ENCODE data around the gene EHBP1.

EHBP1 gene

DNA sequence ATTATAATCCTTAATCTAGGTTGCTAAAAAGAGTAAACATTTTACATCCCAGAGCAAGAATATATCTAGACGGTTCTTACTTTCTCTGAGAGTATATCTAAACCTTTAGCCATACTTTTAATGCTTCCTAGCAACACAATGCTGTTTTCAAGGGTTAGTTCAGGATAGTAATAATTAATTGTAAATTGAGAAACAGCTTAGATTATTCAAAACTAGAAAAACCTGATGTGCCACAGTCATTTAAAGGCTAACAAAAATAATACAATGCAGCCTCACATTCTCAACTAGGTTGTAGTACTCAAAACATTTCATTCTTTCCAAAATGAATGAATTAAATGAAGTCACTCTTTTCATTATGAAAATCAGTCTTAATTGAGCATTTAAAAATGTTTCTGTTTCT is 241.9 kb downstream of the EHBP1 start:
- Histone ChIP-seq H3K4me1 (ENCODE audit: control insufficient read depth, insufficient read depth, low read length) (no peaks in the 10 kb centered on the region), H3K36me3 (ENCODE audit: control insufficient read depth in 2 of 2, insufficient read depth in 1 of 2, low read length in 2 of 2) (no peaks in the 10 kb centered on the region; a peak in 1 of 3 replicates), H3K9me3 (ENCODE audit: control insufficient read depth, insufficient read depth, low read depth, low read length) (no peaks in the 10 kb centered on the region), H3K27ac (ENCODE audit: extremely low read depth, low read depth, low read length) (no peak overlapping the region), H3K4me3 (ENCODE audit: low read depth, low read length) (no peak overlapping the region)
- ChIA-PET CTCF (interaction anchor here (0.6 kb wide), 1 partner anchor 489 kb away, joined by 3 read pairs; no protein-coding TSS in a partner anchor), POLR2A (no interaction called here)
- no peak for TF ChIP-seq ZNF747 (tag by site-specific recombination; IDR thresholded peaks at IDR 0.05)
- no peak for TF ChIP-seq REPIN1 (tag by site-specific recombination; IDR thresholded peaks at IDR 0.05; ENCODE audit: low read depth)
- TF ChIP-seq ZBTB8A (tag by site-specific recombination; IDR thresholded peaks at IDR 0.05): no peak
- TF ChIP-seq GLI4 (tag by site-specific recombination; IDR thresholded peaks at IDR 0.05): no peak
- TF ChIP-seq PRDM1 (tag by site-specific recombination; IDR thresholded peaks at IDR 0.05): no peak
- no peak for TF ChIP-seq ZNF433 (tag by site-specific recombination; IDR thresholded peaks at IDR 0.05; ENCODE audit: low read depth)
- TF ChIP-seq OSR2 (tag by site-specific recombination; IDR thresholded peaks at IDR 0.05): no peak
- TF ChIP-seq KLF7 (tag by site-specific recombination; IDR thresholded peaks at IDR 0.05; ENCODE audit: borderline replicate concordance): no peak
- TF ChIP-seq ZNF670 (tag by site-specific recombination; IDR thresholded peaks at IDR 0.05; ENCODE audit: low read depth): no peak
- TF ChIP-seq ZNF23 (tag by site-specific recombination; IDR thresholded peaks at IDR 0.05; ENCODE audit: borderline replicate concordance): no peak
- TF ChIP-seq GFI1B (tag by site-specific recombination; IDR thresholded peaks at IDR 0.05): no peak
- TF ChIP-seq, protein P1, sequence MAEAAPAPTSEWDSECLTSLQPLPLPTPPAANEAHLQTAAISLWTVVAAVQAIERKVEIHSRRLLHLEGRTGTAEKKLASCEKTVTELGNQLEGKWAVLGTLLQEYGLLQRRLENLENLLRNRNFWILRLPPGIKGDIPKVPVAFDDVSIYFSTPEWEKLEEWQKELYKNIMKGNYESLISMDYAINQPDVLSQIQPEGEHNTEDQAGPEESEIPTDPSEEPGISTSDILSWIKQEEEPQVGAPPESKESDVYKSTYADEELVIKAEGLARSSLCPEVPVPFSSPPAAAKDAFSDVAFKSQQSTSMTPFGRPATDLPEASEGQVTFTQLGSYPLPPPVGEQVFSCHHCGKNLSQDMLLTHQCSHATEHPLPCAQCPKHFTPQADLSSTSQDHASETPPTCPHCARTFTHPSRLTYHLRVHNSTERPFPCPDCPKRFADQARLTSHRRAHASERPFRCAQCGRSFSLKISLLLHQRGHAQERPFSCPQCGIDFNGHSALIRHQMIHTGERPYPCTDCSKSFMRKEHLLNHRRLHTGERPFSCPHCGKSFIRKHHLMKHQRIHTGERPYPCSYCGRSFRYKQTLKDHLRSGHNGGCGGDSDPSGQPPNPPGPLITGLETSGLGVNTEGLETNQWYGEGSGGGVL (tag by site-specific recombination; IDR thresholded peaks at IDR 0.05): no peak
- TF ChIP-seq, protein P2, sequence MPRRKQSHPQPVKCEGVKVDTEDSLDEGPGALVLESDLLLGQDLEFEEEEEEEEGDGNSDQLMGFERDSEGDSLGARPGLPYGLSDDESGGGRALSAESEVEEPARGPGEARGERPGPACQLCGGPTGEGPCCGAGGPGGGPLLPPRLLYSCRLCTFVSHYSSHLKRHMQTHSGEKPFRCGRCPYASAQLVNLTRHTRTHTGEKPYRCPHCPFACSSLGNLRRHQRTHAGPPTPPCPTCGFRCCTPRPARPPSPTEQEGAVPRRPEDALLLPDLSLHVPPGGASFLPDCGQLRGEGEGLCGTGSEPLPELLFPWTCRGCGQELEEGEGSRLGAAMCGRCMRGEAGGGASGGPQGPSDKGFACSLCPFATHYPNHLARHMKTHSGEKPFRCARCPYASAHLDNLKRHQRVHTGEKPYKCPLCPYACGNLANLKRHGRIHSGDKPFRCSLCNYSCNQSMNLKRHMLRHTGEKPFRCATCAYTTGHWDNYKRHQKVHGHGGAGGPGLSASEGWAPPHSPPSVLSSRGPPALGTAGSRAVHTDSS (tag by site-specific recombination; IDR thresholded peaks at IDR 0.05): no peak
- TF ChIP-seq ZNF114 (tag by site-specific recombination; IDR thresholded peaks at IDR 0.05): no peak
- TF ChIP-seq ZNF2 (tag by site-specific recombination; IDR thresholded peaks at IDR 0.05): no peak
- no peak for TF ChIP-seq ZNF394 (tag by site-specific recombination; IDR thresholded peaks at IDR 0.05; ENCODE audit: borderline replicate concordance)
- TF ChIP-seq, protein P3, sequence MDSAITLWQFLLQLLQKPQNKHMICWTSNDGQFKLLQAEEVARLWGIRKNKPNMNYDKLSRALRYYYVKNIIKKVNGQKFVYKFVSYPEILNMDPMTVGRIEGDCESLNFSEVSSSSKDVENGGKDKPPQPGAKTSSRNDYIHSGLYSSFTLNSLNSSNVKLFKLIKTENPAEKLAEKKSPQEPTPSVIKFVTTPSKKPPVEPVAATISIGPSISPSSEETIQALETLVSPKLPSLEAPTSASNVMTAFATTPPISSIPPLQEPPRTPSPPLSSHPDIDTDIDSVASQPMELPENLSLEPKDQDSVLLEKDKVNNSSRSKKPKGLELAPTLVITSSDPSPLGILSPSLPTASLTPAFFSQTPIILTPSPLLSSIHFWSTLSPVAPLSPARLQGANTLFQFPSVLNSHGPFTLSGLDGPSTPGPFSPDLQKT (IDR thresholded peaks at IDR 0.05; ENCODE audit: borderline replicate concordance, low read depth, low read length): no peak
- TF ChIP-seq ZNF514 (tag by site-specific recombination; IDR thresholded peaks at IDR 0.05): no peak
- TF ChIP-seq ZNF138 (tag by site-specific recombination; IDR thresholded peaks at IDR 0.05; ENCODE audit: borderline replicate concordance): no peak

DNA sequence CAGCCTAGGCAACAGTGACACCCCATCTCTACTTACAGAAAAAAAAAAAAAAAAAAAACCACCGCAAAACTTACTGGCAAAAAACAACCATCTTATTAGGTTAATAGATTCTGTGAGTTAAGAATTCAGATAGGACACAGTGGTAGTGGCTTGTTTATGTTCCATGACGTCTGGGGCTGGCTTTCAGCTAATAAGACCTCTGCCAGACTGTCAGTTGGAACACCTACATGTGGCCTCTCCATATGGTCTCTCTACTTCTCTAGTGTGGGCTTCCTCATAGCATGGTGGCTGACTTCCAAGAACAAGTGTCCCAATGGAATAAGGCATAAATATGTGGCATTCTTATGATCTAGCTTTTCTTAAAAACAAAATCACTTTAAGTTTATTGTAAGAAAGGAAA is 251.1 kb downstream of the EHBP1 start:
- Histone ChIP-seq H3K4me3 (ENCODE audit: low read depth, low read length) (no peak overlapping the region), H3K27ac (ENCODE audit: extremely low read depth, low read depth, low read length) (no peak overlapping the region), H3K4me1 (ENCODE audit: control insufficient read depth, insufficient read depth, low read length) (no peaks in the 10 kb centered on the region), H3K9me3 (ENCODE audit: control insufficient read depth, insufficient read depth, low read depth, low read length) (no peaks in the 10 kb centered on the region), H3K36me3 (ENCODE audit: control insufficient read depth in 2 of 2, insufficient read depth in 1 of 2, low read length in 2 of 2) (no peaks in the 10 kb centered on the region; a peak in 2 of 3 replicates)
- TF ChIP-seq, protein P4, sequence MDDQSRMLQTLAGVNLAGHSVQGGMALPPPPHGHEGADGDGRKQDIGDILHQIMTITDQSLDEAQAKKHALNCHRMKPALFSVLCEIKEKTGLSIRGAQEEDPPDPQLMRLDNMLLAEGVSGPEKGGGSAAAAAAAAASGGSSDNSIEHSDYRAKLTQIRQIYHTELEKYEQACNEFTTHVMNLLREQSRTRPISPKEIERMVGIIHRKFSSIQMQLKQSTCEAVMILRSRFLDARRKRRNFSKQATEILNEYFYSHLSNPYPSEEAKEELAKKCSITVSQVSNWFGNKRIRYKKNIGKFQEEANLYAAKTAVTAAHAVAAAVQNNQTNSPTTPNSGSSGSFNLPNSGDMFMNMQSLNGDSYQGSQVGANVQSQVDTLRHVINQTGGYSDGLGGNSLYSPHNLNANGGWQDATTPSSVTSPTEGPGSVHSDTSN (CRISPR knock-in tag; IDR thresholded peaks at IDR 0.05): no peak
- no peak for TF ChIP-seq TRIM28 (IDR thresholded peaks at IDR 0.05; ENCODE audit: borderline replicate concordance, low read length)
- TF ChIP-seq, protein P5, sequence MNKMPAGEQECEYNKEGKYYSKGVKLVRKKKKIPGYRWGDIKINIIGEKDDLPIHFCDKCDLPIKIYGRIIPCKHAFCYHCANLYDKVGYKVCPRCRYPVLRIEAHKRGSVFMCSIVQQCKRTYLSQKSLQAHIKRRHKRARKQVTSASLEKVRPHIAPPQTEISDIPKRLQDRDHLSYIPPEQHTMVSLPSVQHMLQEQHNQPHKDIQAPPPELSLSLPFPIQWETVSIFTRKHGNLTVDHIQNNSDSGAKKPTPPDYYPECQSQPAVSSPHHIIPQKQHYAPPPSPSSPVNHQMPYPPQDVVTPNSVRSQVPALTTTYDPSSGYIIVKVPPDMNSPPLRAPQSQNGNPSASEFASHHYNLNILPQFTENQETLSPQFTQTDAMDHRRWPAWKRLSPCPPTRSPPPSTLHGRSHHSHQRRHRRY (tag by site-specific recombination; IDR thresholded peaks at IDR 0.05): no peak
- TF ChIP-seq ZNF426 (tag by site-specific recombination; IDR thresholded peaks at IDR 0.05): no peak
- no peak for TF ChIP-seq RBAK (tag by site-specific recombination; IDR thresholded peaks at IDR 0.05)
- TF ChIP-seq WT1 (tag by site-specific recombination; IDR thresholded peaks at IDR 0.05): no peak
- no peak for TF ChIP-seq ZNF843 (tag by site-specific recombination; IDR thresholded peaks at IDR 0.05)
- POLR2A ChIA-PET: no interaction called here
- CTCF ChIA-PET: no interaction called here
